Ammon's horn (tissue), 1 donor: ENCODE data around the gene MFAP4.
A peak's percentile ranks its signal among the peaks of the same experiment; 100 is the strongest.

Source experiments
- DNase-seq: peaks from one replicate; pipeline ENCODE4 v3.0.0-alpha.2; 2016; ENCODE audit warnings: low spot score

Gene MFAP4

GRCh38 chr17:19385521-19385983, 1.4 kb downstream of the MFAP4 start:
- DNase-seq = no peak

- peak; percentile 88 for DNase-seq
Measured at GRCh38 chr17:19384723-19385391, 2.1 kb downstream of the MFAP4 start.

GRCh38 chr17:19383681-19384470, 3.1 kb downstream of the MFAP4 start:
- no peak for DNase-seq

- no peak for DNase-seq
Measured at GRCh38 chr17:19382531-19383444, 4.2 kb downstream of the MFAP4 start.

- DNase-seq = no peak
Measured at GRCh38 chr17:19381741-19382444, 5.1 kb downstream of the MFAP4 start.

GRCh38 chr17:19381361-19381740, 5.6 kb downstream of the MFAP4 start:
- DNase-seq = no peak

GRCh38 chr17:19380481-19381301, 6.3 kb downstream of the MFAP4 start:
- DNase-seq = no peak

- no peak for DNase-seq
Measured at GRCh38 chr17:19379361-19380065, 7.5 kb downstream of the MFAP4 start.

GRCh38 chr17:19378416-19379360, 8.3 kb downstream of the MFAP4 start, which contains the start of gene MAPK7:
MAPK7 (plus strand) TSS chr17:19378498; CDS start chr17:19378901, 403 bp downstream.
- DNase-seq = no peak

GRCh38 chr17:19377602-19378415, 9.2 kb downstream of the MFAP4 start:
- DNase-seq = peak; percentile 99

GRCh38 chr17:19376811-19377210, 10.2 kb downstream of the MFAP4 start:
- DNase-seq = no peak

- no peak for DNase-seq
Measured at GRCh38 chr17:19375732-19376131, 11.3 kb downstream of the MFAP4 start.

GRCh38 chr17:19374136-19374535, 12.9 kb downstream of the MFAP4 start:
- DNase-seq = no peak

- no peak for DNase-seq
Measured at GRCh38 chr17:19372866-19373504, 14.0 kb downstream of the MFAP4 start.

- DNase-seq = no peak
Measured at GRCh38 chr17:19372439-19372838, 14.6 kb downstream of the MFAP4 start.

- DNase-seq = no peak
Measured at GRCh38 chr17:19372011-19372370, 15.0 kb downstream of the MFAP4 start.

- DNase-seq = no peak
Measured at GRCh38 chr17:19371259-19372010, 15.6 kb downstream of the MFAP4 start.
